GM18502 (cell line): Measurements from ENCODE around the gene RPL10A.

ENCODE experiments used
- ATAC-seq: cut with Tn5 transposase; IDR thresholded peaks from one replicate; pipeline ENCODE4 v1.9.1; 2021; ENCODE audit warnings: mild to moderate bottlenecking; ENCODE audit not compliant: unreplicated experiment, poor library complexity

The RPL10A gene

GRCh38 chr6:35445691-35446090 lies 22.5 kb upstream of the RPL10A start:
- ATAC-seq, result no peak

GRCh38 chr6:35448191-35448590 lies 20.0 kb upstream of the RPL10A start:
- no peak for ATAC-seq

- no peak for ATAC-seq
Observed at GRCh38 chr6:35449287-35449881, 18.8 kb upstream of the RPL10A start.

GRCh38 chr6:35451354-35452182 lies 16.6 kb upstream of the RPL10A start:
- ATAC-seq, result no peak

- peak; percentile 85 for ATAC-seq
Observed at GRCh38 chr6:35452183-35453090, 15.8 kb upstream of the RPL10A start, which contains the start of gene FANCE. TSS of gene FANCE (plus strand) at chr6:35452338. CDS start at chr6:35452546, 208 bp downstream.

GRCh38 chr6:35453236-35453635 lies 15.0 kb upstream of the RPL10A start:
- ATAC-seq, result no peak

- no peak for ATAC-seq
Observed at GRCh38 chr6:35454391-35455110, 13.7 kb upstream of the RPL10A start.

GRCh38 chr6:35457907-35458306 lies 10.3 kb upstream of the RPL10A start:
- no peak for ATAC-seq

GRCh38 chr6:35461270-35461669 lies 6.9 kb upstream of the RPL10A start:
- ATAC-seq, result no peak

GRCh38 chr6:35463292-35463691 lies 4.9 kb upstream of the RPL10A start:
- ATAC-seq, result no peak

GRCh38 chr6:35465646-35466045 lies 2.6 kb upstream of the RPL10A start:
- ATAC-seq, result no peak

- ATAC-seq, result peak; percentile 5
Observed at GRCh38 chr6:35468980-35469750, 964 bp downstream of the RPL10A start.

GRCh38 chr6:35469751-35470662 lies 1.8 kb downstream of the RPL10A start:
- no peak for ATAC-seq

- no peak for ATAC-seq
Observed at GRCh38 chr6:35470663-35471120, 2.5 kb downstream of the RPL10A start.

- no peak for ATAC-seq
Observed at GRCh38 chr6:35471836-35472345, 3.7 kb downstream of the RPL10A start.

GRCh38 chr6:35473075-35473849 lies 5.1 kb downstream of the RPL10A start:
- no peak for ATAC-seq

- no peak for ATAC-seq
Observed at GRCh38 chr6:35473850-35474130, 5.6 kb downstream of the RPL10A start.
